ENCODE results near the gene TSPAN1. TPM values are rescaled to one million over a fixed set of nuclear protein-coding genes. Genes with fewer than 3 reads are reported as not detected.

Gene TSPAN1
- total and polyA plus RNA-seq, 11 donors = 0.63 to 5.5 (median 1.1) TPM

- H3K4me1 ChIP-seq = peaks cover 0 to 9% (median 0%) of the 10 kb centered on the region in 12 donors
- no peaks in the 10 kb centered on the region for H3K36me3 ChIP-seq
- ATAC-seq (peak; percentile 52 to 94 (median 78)), DNase-seq (no peak)
- H3K4me3 ChIP-seq = no peak overlapping the region
- H3K9me3 ChIP-seq = no peaks in the 10 kb centered on the region
- 56 to 73% (median 73%) methylated on average over 2 of the region's 2 CpGs for WGBS, 4 donors
- TF ChIP-seq, protein P1, sequence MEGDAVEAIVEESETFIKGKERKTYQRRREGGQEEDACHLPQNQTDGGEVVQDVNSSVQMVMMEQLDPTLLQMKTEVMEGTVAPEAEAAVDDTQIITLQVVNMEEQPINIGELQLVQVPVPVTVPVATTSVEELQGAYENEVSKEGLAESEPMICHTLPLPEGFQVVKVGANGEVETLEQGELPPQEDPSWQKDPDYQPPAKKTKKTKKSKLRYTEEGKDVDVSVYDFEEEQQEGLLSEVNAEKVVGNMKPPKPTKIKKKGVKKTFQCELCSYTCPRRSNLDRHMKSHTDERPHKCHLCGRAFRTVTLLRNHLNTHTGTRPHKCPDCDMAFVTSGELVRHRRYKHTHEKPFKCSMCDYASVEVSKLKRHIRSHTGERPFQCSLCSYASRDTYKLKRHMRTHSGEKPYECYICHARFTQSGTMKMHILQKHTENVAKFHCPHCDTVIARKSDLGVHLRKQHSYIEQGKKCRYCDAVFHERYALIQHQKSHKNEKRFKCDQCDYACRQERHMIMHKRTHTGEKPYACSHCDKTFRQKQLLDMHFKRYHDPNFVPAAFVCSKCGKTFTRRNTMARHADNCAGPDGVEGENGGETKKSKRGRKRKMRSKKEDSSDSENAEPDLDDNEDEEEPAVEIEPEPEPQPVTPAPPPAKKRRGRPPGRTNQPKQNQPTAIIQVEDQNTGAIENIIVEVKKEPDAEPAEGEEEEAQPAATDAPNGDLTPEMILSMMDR (IDR thresholded peaks at IDR 0.05) = no peak
- no peak for TF ChIP-seq POLR2A (IDR thresholded peaks at IDR 0.05)
- H3K27ac ChIP-seq = peak overlapping the region; percentile 3 to 77 (median 60)
- no peaks in the 10 kb centered on the region for H3K27me3 ChIP-seq
- intact Hi-C loops (cut with DNase I) = no loop called here
These were observed 24.8 kb upstream of the TSPAN1 start for GRCh38 chr1:46150085-46150484.

DNA sequence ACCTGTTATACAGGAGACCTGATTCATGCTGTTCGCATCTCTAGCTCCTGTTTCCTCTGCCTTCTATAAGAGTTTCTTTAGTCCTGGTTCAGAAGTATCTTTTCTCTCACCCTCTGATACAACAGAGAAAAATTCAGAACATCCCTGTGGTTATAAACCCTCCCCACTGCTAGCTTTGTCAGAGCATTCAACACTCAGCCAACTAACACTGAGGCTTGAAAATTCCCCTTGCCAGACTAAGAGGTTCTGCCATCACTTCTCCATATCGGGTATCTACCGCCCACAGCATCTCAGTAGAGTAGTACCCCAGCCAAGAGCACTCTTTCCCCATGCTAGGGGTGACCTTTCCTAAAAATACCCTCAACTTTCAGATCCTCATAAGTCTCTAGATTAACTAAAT lies 22.9 kb upstream of the TSPAN1 start:
- WGBS, 4 donors = 78 to 93% (median 83%) methylated on average over 3 of the region's 3 CpGs
- intact Hi-C loops (cut with DNase I) = no loop called here
- DNase-seq (no peak), ATAC-seq (peak in 1 of 4 donors; percentile 33)
- H3K4me3 ChIP-seq = no peak overlapping the region
- no peaks in the 10 kb centered on the region for H3K9me3 ChIP-seq
- TF ChIP-seq, protein P1 (IDR thresholded peaks at IDR 0.05) = no peak
- no peak for TF ChIP-seq POLR2A (IDR thresholded peaks at IDR 0.05)
- no peaks in the 10 kb centered on the region for H3K36me3 ChIP-seq
- no peaks in the 10 kb centered on the region for H3K27me3 ChIP-seq
- peaks cover 0 to 9% (median 0%) of the 10 kb centered on the region in 12 donors for H3K4me1 ChIP-seq
- no peak overlapping the region for H3K27ac ChIP-seq

DNA sequence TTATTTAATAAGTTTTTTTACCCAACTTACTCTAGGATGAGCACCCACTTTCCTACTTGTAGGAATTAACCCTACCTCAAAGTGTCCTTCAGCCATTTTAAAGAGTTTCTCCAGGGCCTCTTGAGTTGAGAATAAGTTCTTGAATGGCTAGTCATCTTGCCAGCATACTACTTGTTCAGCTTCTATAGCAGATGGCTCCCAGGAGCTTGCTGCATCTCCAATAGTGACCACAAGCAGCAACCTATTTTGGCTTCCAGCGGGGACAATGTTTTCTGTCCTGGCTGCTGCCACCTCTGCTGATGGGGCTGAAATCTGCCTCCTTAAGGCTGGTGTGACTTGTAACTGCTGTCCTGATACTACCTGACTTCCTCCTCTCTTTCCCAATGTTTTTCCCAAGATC lies 21.7 kb upstream of the TSPAN1 start:
- intact Hi-C loops (cut with DNase I) = no loop called here
- H3K36me3 ChIP-seq = no peaks in the 10 kb centered on the region
- H3K27me3 ChIP-seq = no peaks in the 10 kb centered on the region
- TF ChIP-seq, protein P1 (IDR thresholded peaks at IDR 0.05) = no peak
- TF ChIP-seq POLR2A (IDR thresholded peaks at IDR 0.05) = no peak
- H3K4me1 ChIP-seq = peaks cover 0 to 9% (median 0%) of the 10 kb centered on the region in 12 donors
- H3K4me3 ChIP-seq = no peak overlapping the region
- no peaks in the 10 kb centered on the region for H3K9me3 ChIP-seq
- WGBS, 4 donors = 89 to 100% (median 96%) methylated on average over 1 of the region's 1 CpG
- DNase-seq (no peak), ATAC-seq (no peak)
- H3K27ac ChIP-seq = no peak overlapping the region

DNA sequence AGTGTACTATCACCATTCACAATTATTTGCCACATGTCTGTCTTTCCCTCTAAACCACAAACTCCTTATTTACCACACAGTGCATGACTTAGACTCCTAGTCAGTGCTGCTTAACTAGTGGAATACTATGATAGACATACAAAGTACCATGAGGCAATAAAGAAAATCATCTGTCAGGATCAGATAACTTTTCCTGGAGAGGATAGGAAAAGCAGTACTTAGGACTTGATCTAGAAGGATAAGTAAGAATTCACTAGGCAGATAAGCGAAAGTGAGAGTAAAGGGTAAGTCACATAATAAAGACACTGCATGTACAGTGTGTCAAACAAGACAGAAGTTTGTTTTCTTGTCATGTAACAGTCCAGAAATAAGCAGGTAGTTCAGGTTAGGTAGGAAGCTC lies 21.2 kb upstream of the TSPAN1 start:
- Histone ChIP-seq H3K27me3 (no peaks in the 10 kb centered on the region), H3K36me3 (no peaks in the 10 kb centered on the region), H3K27ac (no peak overlapping the region), H3K9me3 (no peaks in the 10 kb centered on the region), H3K4me1 (peaks cover 0 to 9% (median 0%) of the 10 kb centered on the region in 12 donors), H3K4me3 (no peak overlapping the region)
- intact Hi-C loops (cut with DNase I) = no loop called here
- 89 to 98% (median 97%) methylated on average over 1 of the region's 1 CpG for WGBS, 4 donors
- DNase-seq = no peak
- ATAC-seq = no peak
- TF ChIP-seq POLR2A (IDR thresholded peaks at IDR 0.05) = no peak
- TF ChIP-seq, protein P1 (IDR thresholded peaks at IDR 0.05) = no peak

Data from heart left ventricle (tissue), 16 donors.